Anterior cingulate cortex (tissue), 58 donors: Measurements from ENCODE around the gene TSPAN11.

Source experiments
- DNase-seq, 58 donors: peaks; one replicate each; lab custom pipeline; 2025; lab: John Stamatoyannopoulos, UW

Gene TSPAN11

GRCh38 chr12:30953951-30954751 is 27.6 kb downstream of the TSPAN11 start:
- peak in 11 of 58 donors; percentile 11 to 58 (median 21) for DNase-seq

DNA sequence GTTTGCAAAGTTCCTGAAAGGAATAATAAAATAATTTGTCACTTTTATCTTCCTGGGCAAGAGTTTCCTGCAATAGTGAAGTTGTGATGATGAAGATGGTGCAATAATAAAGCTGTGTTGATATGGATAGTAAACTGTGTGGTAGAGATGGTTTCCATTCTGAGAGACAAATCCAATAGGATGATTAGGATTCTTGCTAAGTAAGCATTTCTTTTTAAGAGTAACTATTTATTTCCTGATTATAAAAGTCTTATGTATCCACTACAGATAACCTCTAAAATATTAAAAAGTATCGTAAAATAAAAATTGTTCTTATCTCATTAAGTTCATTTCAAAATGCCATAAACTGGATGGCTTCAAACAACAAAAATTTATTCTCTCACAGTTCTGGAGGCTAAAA is 28.7 kb downstream of the TSPAN11 start:
- DNase-seq = no peak

DNA sequence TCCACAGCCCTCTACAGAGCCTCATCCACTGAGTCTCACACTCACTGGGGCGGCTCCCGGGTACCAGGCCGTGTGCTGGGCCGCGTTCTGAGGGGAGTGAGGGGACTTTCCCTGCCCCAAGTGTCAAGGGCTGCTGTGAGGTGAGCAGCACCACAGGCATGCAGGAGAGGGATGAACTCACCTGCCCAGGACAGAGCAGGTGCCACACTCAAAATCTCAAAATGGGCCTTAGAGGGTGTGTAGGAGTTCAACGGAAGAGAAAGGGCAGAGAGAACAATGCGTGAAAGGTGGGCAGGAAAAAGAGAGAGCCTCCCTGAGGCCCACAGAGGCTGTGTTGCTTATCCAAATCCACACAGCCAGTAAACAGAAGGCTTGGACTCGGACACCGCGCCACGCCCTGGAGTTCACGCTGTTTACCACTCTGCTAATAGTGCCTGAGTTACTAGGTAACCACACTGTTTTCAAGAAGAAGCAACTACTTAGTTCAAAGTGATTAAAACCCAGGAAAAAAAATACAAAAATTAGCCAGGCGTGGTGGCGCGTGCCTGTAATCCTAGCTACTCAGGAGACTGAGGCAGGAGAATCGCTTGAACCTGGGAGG is 32.7 kb downstream of the TSPAN11 start:
- no peak for DNase-seq

DNA sequence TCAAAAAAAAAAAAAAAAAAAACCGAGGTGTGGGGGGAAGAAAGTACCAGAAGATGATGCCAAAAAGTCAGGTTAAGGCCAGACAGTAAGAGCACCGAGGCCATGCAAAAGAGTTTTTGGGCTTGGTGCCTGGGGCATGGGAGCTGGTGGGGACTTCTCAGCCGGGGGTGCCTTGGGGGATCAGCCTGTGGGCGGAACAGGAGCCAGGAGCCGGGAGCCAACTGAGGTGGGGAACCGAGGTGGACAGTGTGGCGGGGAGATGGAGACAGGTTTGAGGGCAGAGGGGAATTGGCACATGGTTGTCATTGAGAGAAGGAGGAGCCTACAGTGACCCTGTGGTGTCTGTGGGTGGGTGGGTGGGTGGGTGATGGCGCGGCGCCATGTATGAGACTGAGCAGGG is 33.2 kb downstream of the TSPAN11 start:
- no peak for DNase-seq

- no peak for DNase-seq
Observed at GRCh38 chr12:30961030-30961429, 34.5 kb downstream of the TSPAN11 start.

DNA sequence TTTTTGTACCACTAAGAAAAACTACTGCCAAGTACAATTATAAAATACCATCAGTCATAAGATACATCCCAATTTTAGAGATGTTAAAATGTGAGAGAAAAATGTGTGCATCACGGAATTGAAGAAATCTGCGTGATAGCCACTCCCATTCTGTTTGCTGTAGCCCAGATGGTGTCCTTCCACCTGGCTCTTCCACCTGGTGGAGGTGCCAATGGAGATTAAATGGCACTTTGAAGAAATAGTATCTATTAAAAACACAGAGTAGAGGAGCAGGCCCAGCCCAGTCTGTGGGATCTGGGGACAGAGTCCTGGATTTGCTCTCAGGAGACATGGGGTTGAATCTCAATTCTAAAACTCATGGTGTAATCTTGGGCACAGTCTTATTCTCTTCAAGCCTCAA is 35.5 kb downstream of the TSPAN11 start:
- no peak for DNase-seq

GRCh38 chr12:30963709-30964564 is 37.4 kb downstream of the TSPAN11 start:
- DNase-seq = no peak

DNA sequence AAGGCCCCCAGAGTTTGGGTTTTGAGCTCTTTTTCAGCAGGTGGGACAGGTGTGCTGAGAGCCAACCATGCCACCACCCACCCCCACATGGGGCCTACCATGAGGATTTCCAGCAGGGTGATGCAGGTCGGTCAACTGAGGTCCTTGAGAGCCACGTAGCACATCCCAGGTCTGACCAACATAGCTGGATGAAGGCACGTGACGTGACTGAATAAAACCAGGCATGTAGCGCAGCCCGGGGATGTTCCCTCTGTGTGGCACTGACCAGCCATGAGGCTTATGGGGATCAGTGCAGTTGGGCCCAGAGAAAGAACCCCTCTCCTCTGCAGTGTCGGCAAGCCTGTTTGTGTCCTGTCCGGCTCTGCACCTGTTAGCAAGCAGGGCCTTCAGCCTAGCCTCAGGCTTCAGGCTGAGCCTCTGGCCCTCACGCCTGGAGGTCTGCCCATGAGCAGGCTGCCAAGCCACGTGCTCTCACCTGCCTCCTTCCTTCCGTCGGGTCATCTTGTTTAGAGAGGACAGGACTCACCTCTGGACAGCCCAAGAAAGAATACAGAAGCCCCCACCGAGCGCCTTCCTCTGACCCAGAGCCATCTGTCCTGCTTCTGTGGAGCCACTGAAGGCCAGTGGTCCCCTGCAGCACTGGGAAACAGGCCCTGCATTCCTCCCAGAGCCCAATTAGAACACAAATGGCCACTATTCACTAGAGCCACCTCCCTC is 38.5 kb downstream of the TSPAN11 start:
- DNase-seq = no peak

- no peak for DNase-seq
Observed at GRCh38 chr12:30965613-30965985, 39.1 kb downstream of the TSPAN11 start.

DNA sequence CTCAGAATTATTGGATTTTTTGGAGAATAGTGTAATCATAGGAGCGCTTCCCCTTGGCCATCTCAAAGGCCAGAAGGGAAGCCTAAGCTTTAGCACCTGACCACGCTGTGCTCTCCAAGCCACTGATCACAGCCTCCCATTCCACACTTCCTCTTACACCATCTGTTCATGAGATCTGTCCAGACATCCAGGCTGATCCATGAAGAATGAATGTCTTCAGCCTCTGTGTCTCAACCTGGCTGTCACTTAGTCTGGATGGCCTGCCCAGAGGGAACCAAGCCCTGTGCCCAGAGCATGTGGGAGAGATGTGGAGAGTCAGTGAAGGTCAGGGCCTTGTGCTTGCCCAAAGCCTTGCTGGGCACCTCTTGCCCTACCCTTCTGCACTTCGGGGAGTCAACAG is 40.5 kb downstream of the TSPAN11 start:
- DNase-seq = no peak

GRCh38 chr12:30968211-30968610 is 41.7 kb downstream of the TSPAN11 start:
- no peak for DNase-seq

GRCh38 chr12:30969006-30969405 is 42.5 kb downstream of the TSPAN11 start:
- DNase-seq = no peak

DNA sequence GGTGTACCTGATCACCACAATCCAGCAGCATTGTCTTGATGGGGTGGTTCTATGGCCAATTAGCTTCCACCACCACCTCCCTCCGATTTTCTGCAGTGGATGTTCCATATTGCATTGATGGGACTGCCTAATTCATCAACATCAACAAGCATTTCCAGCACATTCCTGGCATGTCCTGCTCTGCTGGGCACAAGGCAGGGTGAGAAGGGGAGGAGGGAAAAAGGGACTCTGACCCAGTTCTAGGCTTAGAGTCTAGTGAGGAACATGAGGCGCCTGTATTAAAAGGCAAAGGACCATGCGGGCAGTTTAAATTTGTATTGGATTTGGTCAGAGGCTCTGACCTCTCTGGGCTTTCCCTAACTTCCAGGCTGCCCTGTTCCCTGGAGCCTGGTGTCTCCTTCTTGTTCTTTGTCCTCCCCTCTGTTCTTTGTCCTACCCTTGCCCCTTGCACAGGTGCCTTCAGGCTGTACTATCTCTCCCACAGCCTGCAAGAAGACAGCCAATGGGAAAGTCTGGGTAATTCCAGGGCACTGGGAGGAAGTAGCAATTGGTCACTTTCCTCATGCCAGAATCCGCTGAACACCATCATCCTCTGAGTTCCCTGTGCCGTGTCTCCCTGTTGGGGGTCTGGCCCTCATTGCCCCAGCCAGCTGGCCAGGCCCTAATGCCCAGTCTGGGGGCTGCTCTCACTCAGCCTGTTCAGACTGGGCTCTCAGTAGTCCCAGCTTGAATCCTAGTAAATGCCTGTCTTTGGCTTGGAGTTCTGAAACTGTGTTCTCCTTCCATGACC is 43.3 kb downstream of the TSPAN11 start:
- DNase-seq = no peak

DNA sequence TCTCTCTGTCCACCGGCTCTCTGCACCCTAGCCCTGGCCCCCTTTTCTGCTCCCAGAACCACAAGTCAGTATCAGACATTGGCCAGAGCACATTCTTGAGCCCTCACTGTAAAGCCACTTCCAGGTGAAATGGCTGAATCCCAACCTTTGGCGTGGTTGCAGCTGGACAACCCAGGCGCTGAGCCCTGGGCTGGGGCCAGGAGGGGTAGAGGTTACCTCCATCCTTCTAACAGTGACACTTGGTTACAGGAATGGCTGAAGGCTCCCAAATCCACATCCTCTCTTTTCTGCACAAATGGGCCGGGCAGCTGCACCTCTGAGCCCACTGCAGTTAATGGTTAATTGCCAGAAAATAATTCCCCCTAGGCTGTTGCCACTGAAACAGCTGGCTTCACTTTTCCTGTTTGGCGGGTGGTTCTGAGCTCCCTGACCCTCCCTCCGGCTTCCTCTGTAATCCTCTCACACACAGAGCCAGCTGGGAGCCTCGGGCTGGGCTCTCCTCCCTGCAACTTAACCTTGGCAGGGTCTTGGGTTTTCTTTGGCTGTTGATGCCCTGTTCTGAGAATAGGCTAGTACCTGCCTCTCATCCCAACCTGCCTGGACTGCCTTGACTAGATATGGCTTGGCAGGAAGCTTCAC is 44.1 kb downstream of the TSPAN11 start:
- DNase-seq = peak in 3 of 58 donors; percentile 9 to 19 (median 15)

DNA sequence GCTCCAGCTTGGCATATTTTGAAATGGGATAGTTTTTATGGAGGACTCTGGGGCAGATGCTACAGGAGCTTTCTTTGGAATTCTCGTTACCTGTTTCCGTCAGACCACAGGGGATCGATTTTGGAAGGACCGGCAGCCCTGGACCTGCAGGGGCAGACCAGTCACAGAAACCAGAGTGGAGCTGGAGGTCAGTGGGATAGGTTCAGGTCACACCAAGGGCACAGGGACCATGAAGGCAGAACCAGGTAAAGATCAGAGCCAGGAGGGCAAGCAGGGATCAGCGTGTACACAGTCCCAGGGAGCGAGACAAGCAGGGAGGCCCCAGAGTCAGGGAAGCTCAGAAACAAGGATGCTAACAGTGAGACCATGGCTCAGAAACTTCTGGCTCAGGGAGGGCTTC is 45.5 kb downstream of the TSPAN11 start:
- DNase-seq = no peak

DNA sequence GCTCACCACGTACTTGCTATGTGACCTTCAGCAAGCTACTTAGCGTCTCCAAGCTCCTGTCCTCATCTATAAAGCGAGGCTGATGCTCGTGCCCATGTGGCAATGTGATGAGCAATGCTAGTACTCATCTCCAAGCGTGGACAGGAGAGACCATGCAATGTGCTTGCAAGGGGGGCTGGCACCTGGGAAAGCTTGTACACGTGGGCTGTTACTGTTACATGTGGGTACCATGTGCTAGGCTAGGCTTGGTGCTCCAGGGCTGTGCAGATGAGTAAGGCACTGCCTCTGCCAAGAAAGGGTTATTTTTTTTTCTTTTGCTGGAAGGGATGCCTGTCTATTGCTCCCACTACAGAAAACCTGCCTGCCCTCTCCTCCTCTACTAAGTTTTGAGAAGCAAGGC is 46.6 kb downstream of the TSPAN11 start:
- DNase-seq = peak in 23 of 58 donors; percentile 8 to 67 (median 29)

DNA sequence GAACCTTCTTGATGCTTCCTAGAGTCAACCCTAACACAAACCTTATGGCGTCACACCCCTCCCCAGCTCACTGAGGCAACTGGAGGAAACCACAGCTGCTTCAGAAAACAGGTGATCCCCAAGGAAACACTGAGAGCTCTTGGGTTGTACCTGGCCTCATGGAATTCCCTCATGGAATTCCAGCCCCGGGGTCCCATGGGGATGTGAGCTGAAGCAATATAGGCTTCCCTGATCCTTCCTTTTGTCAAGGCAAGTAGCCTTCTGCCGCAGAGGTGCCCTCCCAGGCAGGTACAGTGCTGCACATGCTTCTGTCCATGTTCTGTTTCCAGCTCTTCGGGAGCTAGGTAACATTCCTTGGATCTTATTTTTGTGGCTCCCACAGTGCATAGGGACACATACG is 47.3 kb downstream of the TSPAN11 start:
- DNase-seq = no peak

DNA sequence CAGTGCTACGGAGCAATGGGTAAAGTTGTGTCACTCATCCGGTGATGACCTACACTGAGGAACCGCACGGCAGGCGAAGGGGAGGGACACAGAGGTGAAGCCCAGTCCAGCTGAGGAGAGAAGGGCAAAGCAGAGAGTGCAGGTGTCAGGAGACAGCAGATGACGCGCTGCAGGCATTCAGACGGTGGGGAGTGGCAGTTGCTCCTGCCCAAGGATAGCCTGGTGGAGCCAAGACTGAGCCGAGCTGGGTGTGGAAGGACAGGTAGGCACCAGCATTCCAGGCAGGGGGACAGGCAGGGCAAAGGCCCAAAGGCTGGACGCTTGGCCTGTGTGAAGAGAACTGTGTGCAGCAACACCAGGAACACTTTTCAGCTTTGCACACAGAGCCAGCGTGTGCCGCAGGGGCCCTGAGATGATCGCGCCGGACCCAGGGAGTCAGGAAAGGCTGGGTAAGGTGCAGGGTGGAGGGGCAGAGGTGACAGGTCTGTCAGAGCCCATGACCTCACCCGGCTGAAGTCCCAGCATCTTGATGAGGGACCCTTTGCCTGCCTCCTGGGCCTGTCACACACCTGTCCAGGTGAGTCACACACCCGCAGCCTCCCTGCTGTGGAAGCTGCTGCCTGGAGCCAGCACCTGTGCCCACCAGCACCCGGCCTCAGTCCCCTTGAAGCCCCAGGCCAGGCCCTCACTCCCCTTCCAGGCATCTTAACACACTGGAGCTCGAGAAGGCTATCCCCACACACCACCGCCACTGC is 48.4 kb downstream of the TSPAN11 start:
- no peak for DNase-seq

DNA sequence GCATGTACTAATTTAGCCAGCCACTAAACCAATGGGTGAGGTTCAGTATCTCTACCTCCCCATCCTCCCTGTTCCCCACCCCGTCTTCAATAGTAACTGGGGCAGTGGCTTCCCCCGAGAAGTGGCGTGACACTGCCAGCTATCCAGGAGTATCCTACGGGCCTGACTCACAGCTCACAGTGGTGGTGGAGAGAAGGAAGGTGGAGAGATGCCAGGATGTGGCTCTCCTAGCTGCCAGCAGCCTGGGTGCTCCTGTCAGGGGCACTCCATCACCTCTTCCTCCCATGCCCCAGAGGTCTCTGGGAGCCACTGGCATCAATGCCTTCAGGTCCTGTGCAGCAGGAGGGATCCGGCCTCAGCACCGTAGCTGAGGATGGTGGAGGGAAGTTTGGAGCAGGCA is 49.0 kb downstream of the TSPAN11 start:
- peak in 4 of 58 donors; percentile 11 to 25 (median 17) for DNase-seq
